HT1080 (cell line): ENCODE data around the gene RAET1G. TPM values are rescaled to one million over a fixed set of nuclear protein-coding genes. Genes with fewer than 3 reads are reported as not detected.
"Not testable (repeated sequence)": the region's sequence is repeated elsewhere in the genome, so short reads cannot be mapped to it uniquely, and the experiment has no call there.

Experiments used
- DNase-seq: peaks from one replicate; pipeline ENCODE4 v3.0.0-alpha.2; 2015; ENCODE audit warnings: low read depth
- total RNA-seq: library from RNA; depleted of rRNA; stranded (reverse); fragments of >200 nt; shearing (Covaris generic); gene quantifications from 2 replicates; pipeline ENCODE4 v1.2.3, GENCODE V29; 2014

Gene RAET1G
- total RNA-seq, 1 experiment from 2014 or later: 2.4 TPM

GRCh38 chr6:149954328-149954983, 31.5 kb upstream of the RAET1G start:
- not testable (repeated sequence) for DNase-seq

- not testable (repeated sequence) for DNase-seq
Measured at GRCh38 chr6:149953934-149954327, 31.0 kb upstream of the RAET1G start.

DNA sequence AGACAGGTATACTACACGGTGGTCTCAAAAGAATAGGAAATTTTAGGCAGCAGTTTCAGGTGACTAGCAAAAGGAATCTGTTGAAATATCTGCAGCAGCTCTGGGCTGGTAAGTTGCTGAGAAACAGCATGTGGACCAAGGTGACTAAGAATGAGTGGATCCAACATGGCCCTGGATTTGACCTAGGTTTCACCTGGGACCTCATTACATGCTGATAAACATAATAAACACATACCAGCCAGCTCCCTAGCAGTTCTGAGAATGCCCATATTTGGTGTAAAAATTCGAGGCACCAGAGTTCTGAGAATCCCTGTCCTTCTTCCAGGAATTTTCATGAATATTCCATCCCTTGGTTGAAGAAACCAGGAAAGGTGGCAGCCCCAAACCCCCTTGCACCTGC, 30.5 kb upstream of the RAET1G start:
- DNase-seq: peak; percentile 15

GRCh38 chr6:149951626-149952025, 28.7 kb upstream of the RAET1G start:
- no peak for DNase-seq

DNA sequence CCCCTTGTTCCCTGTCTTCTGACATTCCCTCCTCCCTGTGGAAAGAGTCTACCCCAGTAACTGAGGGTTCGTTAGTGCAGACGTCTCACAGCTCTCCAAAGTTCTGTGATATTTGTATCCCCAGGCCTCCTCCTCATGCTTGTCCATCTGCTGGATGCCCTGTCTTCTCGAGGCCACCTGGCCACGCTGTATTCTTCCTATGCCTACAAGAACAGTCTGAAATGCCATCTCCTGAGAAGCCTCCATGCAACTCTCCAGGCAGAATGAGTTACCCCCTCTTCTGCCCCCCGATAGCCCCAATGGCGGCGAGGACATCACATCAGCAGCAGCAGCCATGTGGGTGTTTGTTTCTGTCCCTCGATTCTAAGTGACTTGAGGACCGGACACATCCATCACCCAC, 28.2 kb upstream of the RAET1G start:
- no peak for DNase-seq

- DNase-seq: no peak
Measured at GRCh38 chr6:149950423-149950822, 27.5 kb upstream of the RAET1G start.

DNA sequence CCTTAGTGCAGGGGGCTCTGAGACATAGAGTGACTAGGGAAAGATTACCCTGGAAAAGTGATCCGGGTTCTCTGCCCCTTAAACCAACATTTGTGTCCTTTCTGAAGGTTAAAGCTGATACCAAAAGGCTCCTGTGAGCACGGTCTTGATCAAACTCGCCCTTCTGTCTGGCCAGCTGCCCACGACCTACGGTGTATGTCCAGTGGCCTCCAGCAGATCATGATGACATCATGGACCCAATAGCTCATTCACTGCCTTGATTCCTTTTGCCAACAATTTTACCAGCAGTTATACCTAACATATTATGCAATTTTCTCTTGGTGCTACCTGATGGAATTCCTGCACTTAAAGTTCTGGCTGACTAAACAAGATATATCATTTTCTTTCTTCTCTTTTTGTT, 25.7 kb upstream of the RAET1G start:
- DNase-seq: no peak

DNA sequence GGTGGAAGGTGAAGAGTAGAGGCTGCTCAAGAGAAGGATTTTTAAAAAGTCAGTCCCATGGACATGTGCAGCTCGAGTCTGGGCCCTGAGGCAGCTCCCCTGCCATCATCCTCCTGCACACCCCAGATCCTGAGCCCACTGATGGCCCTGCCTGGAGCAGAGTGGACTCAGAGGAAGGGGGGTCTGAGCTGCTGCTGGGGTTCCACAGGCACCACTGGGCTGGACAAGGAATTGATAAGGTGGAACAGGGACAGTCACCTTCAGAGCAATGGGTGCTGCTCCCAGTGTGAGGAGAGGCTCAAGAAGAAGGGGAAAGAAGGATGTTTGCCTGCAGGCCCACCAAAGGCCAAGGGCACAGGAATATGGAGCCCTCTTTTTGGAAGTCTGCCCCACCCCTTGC, 25.1 kb upstream of the RAET1G start:
- DNase-seq: no peak

DNA sequence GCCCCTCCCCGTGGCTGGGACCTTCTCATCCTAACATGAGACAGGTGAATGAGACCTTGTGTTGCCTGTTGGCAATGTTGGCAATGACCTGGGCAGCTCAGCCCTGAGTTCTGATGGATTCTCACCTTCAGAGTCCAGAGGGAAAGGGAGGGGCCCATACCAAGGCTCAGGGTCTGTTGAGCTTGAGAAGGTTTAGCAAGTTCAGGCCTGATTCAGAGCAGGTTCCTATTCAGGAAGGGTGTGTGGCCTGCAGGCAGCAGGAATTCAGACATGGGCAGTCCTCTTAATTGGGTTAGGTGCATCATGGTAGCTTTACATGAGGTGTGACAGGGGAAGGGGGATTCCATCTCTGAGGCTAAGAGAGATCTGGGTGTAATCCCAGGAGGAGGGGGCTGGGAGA, 24.6 kb upstream of the RAET1G start:
- not testable (repeated sequence) for DNase-seq

GRCh38 chr6:149946631-149947030, 23.7 kb upstream of the RAET1G start:
- DNase-seq: not testable (repeated sequence)

DNA sequence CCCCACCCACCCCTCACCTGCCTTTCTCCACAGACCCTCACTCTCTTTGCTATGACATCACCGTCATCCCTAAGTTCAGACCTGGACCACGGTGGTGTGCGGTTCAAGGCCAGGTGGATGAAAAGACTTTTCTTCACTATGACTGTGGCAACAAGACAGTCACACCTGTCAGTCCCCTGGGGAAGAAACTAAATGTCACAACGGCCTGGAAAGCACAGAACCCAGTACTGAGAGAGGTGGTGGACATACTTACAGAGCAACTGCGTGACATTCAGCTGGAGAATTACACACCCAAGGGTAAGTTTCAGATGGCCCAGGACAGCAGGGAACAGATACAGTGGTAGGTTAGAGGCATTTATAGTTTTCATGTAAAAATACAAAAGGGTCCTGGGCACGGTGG, 22.4 kb upstream of the RAET1G start:
- not testable (repeated sequence) for DNase-seq

- not testable (repeated sequence) for DNase-seq
Measured at GRCh38 chr6:149943321-149943720, 20.4 kb upstream of the RAET1G start.

DNA sequence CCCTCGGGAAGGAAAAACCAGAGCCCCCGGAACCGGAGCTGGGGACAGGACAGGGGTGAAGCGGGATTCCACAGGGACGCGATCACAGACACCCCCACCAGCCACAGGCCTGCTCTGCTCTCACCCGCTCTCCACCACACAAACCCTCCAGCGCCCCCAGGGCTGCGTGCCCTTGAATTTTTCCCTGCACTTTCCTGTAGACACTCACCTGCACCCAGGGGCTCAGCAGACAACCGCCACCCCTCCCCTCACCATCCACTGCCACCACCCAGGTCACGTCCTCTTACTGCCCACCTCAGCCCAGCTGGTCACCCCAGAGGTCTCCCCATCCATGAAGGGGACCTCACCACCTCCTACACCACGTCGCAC, 19.5 kb upstream of the RAET1G start:
- DNase-seq: peak; percentile 5

GRCh38 chr6:149941583-149942460, 18.9 kb upstream of the RAET1G start, which contains the start of gene ULBP2:
Gene ULBP2, plus strand, starts transcription at chr6:149942014. Its CDS starts 59 bp downstream, at chr6:149942073.
- DNase-seq: peak; percentile 96

DNA sequence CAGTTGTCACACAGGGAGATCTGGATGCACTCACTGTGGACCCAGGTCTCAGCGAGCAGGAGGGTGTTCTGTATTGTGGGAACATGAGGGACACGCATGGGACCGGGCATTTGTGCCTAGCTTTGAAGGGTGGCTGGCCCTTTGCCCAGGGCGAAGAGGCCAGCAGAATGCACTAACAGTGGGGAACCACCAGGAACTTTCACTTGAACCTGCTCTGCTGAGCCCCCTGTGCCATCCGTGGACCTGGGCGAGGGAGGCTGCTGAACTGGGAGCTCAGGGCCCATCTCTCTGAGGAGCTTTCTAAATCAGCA, 17.7 kb upstream of the RAET1G start:
- DNase-seq: no peak

DNA sequence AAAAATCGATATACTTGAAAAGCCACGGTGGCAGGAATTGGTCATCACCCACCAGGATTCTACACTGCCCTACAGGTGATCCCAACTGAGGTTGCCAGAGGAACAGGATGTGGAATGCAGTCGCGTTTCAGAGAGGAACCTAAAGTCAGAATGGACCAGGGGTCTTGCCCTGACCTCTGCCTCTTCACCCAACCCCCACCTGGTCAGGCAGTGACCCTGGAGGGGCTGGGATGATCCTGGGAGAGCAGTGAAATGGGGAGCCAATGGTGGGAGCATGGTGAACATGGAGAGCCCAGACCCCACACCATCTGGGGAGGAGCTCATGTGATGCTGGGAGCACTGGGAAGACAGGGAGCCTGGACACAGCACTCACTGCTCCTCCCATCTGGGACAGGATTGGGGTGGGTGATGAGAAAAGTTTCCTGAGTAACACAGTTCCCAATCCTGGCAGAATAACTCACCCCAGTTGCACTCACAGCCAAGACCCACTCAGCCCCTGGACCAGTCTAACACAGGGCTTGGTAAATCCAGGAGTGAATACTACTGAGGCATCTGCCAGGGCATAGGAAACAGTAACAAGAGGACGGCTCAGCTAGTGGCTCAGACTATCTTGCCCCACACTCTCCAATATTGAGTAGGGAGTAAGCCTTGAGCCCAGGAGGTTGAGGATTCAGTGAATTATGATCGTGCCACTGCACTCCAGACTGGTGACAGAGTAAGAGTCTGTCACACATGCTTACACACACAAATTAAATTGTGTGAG, 17.2 kb upstream of the RAET1G start:
- no peak for DNase-seq

GRCh38 chr6:149939356-149939648, 16.4 kb upstream of the RAET1G start:
- no peak for DNase-seq

GRCh38 chr6:149938571-149939355, 15.8 kb upstream of the RAET1G start:
- DNase-seq: no peak

- not testable (repeated sequence) for DNase-seq
Measured at GRCh38 chr6:149938013-149938570, 15.2 kb upstream of the RAET1G start.

DNA sequence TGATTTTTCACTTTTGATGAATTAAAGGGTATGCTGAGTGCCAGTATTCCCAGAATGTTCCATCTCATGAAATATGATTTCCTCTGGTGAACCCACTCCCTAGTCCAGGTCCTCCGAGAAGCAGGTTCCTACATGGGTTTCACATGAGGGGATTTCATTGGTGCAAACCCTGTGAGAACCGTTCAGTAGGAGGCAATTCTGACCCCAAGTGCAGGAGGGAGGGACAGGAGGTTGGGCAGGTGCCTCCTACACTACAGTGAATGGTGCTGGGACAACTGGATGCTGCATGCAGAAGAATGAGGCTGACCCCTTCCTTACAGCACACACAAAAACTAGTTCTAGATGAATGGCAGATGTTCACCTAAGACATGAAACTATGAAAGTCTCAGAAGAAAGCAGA, 13.8 kb upstream of the RAET1G start:
- no peak for DNase-seq

DNA sequence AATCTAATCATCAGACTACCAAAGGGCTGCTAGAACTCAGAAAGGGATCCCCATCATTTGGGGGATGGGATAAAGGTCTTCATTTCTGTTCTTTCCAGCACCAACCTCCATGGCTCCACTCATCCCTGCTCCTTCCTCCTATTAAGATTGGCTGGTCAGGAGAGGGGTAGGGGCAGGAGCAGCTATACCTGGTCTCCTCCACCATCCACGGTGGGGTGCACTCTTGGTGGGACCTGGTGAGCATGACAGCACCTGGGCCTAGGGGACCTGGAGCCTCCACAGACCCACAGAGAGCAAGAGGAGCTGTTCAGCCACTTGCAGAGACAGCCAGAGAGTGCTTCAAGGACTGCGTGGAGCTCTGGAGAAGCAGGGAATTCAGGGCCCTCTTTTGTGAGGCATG, 12.7 kb upstream of the RAET1G start:
- DNase-seq: no peak
